ENCODE results near the gene DHPS.
A peak's percentile ranks its signal among the peaks of the same experiment; 100 is the strongest.
"Not testable (repeated sequence)": the region's sequence is repeated elsewhere in the genome, so short reads cannot be mapped to it uniquely, and the experiment has no call there.

DHPS gene

DNA sequence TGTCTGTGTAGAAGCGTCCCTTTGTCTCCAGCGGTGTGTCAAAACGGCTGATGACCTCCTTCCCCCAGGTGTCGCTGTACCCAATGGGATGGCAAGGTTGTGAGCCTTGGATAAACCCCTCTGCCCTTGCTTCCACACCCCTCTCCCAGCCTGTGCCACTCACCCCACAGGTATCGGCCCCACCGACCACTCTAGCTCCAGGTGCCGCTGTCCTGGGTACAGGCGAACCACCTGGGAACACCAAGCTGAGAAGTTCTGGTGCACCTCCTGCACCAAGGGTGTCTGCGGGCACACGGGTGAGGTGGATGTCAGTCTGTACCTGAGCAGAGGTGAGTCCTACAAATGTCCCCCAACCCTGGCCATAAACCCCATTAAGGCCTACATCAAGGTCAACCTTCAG lies 31.7 kb downstream of the DHPS start:
- peaks cover 9% of the 10 kb centered on the region for H3K4me1 ChIP-seq (ENCODE audit: control insufficient read depth, insufficient read depth, low read length)
- H3K4me3 ChIP-seq (ENCODE audit: low read length), result no peak overlapping the region
- H3K9ac ChIP-seq (ENCODE audit: low read length), result no peak overlapping the region
- no peaks in the 10 kb centered on the region for H3K9me3 ChIP-seq (ENCODE audit: control insufficient read depth, low read length)
- no peaks in the 10 kb centered on the region for H3K36me3 ChIP-seq (ENCODE audit: control insufficient read depth, insufficient read depth, low read length)
- H3K27me3 ChIP-seq (ENCODE audit: control insufficient read depth, insufficient read depth, low read length), result no peaks in the 10 kb centered on the region

DNA sequence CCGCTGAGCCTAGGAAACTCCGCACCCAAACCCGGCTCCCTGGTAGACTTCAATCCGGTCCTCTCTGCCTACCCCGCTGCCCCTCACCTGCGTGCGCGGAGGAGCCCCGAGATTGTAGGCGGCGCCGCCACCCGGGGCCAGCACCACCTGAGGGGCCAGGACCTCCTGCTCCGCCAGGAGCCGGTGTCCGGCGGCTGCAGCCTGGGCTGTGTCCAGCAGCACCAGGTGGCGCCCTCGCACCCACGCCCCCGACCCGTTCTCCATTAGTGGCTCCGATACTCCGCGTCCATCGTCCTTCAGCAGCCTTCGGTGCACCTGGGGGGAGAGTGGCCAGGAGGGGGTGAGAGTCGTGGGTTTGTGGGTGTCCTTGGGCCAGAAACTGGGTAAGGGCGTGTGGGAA lies 33.6 kb downstream of the DHPS start:
- no peak overlapping the region for H3K9ac ChIP-seq (ENCODE audit: low read length)
- H3K4me3 ChIP-seq (ENCODE audit: low read length), result no peak overlapping the region
- no peaks in the 10 kb centered on the region for H3K36me3 ChIP-seq (ENCODE audit: control insufficient read depth, insufficient read depth, low read length)
- no peaks in the 10 kb centered on the region for H3K9me3 ChIP-seq (ENCODE audit: control insufficient read depth, low read length)
- H3K4me1 ChIP-seq (ENCODE audit: control insufficient read depth, insufficient read depth, low read length), result peaks cover 9% of the 10 kb centered on the region
- no peaks in the 10 kb centered on the region for H3K27me3 ChIP-seq (ENCODE audit: control insufficient read depth, insufficient read depth, low read length)

DNA sequence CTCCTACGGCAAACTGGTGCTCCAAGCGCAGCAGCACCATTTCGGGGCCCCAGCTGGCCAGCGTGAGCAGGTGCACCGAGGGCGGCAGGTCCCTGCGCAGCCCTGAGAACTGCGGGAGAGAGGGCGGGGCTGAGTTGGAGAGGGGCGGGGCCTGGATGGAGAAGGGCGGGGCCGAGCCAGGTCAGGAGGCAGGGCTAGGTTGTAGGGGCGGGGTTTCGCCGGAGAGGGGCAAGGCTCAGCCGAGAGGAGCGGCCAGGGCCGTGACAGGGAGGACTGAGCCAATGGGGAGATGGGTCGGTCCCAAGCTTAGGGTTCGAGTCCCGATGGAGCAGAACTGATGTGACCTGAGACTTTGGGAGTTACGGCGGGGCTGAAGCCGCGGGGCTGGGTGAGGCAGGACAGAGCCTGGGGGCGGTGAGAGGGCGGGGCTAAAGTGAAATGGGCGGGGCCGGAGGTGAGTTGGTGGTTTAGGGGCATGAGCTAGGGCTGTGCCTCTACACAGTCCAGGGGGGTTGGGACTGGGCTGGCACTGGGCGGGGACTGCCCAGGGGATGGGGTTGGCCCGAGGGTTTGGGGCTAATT lies 34.1 kb downstream of the DHPS start:
- H3K4me1 ChIP-seq (ENCODE audit: control insufficient read depth, insufficient read depth, low read length), result peaks cover 9% of the 10 kb centered on the region
- no peak overlapping the region for H3K4me3 ChIP-seq (ENCODE audit: low read length)
- no peaks in the 10 kb centered on the region for H3K9me3 ChIP-seq (ENCODE audit: control insufficient read depth, low read length)
- H3K36me3 ChIP-seq (ENCODE audit: control insufficient read depth, insufficient read depth, low read length), result no peaks in the 10 kb centered on the region
- H3K27me3 ChIP-seq (ENCODE audit: control insufficient read depth, insufficient read depth, low read length), result no peaks in the 10 kb centered on the region
- no peak overlapping the region for H3K9ac ChIP-seq (ENCODE audit: low read length)

DNA sequence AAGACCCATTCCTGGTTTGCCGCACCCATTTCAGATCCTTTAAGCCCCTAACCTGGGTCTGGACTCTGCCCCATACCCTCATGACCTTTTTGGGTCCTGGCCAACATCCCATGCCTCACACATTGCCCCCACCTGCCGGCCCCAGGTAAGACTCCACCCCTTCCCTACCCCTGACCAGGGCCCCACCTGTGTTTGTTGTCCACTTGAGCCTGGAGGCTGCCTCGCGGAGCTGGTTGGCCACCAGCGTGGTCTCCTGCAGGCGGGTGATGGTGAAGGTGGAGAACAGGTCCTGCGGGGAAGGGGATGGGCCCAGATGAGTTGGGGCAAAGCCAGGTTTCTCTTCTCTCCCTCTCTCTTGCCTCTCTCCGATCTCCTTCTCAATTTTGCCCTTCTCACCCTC lies 34.6 kb downstream of the DHPS start:
- Histone ChIP-seq H3K36me3 (ENCODE audit: control insufficient read depth, insufficient read depth, low read length) (no peaks in the 10 kb centered on the region), H3K9me3 (ENCODE audit: control insufficient read depth, low read length) (no peaks in the 10 kb centered on the region), H3K4me1 (ENCODE audit: control insufficient read depth, insufficient read depth, low read length) (peaks cover 9% of the 10 kb centered on the region), H3K27me3 (ENCODE audit: control insufficient read depth, insufficient read depth, low read length) (no peaks in the 10 kb centered on the region), H3K4me3 (ENCODE audit: low read length) (no peak overlapping the region), H3K9ac (ENCODE audit: low read length) (no peak overlapping the region)

DNA sequence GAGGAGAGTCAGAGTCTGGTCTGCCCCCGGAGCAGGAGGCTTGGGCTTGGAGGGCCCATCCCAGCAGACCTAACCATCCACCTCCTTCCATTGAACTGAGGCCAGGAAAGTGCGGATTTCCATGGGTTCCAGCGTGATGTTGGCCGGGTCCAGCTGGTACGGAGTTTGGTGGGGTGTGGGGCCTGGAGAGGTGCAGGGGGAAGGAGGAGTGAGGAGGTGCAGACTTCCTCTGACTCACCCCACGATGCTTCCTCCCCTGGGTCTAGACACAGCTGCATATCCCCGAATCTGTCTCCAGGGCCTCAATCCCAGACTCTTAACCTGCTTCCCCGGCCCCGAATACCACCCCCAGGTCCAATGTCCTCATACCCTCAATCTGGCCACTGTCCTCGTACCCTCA lies 35.1 kb downstream of the DHPS start:
- no peaks in the 10 kb centered on the region for H3K36me3 ChIP-seq (ENCODE audit: control insufficient read depth, insufficient read depth, low read length)
- H3K27me3 ChIP-seq (ENCODE audit: control insufficient read depth, insufficient read depth, low read length), result no peaks in the 10 kb centered on the region
- H3K4me1 ChIP-seq (ENCODE audit: control insufficient read depth, insufficient read depth, low read length), result peaks cover 9% of the 10 kb centered on the region
- no peak overlapping the region for H3K4me3 ChIP-seq (ENCODE audit: low read length)
- no peaks in the 10 kb centered on the region for H3K9me3 ChIP-seq (ENCODE audit: control insufficient read depth, low read length)
- H3K9ac ChIP-seq (ENCODE audit: low read length), result no peak overlapping the region

DNA sequence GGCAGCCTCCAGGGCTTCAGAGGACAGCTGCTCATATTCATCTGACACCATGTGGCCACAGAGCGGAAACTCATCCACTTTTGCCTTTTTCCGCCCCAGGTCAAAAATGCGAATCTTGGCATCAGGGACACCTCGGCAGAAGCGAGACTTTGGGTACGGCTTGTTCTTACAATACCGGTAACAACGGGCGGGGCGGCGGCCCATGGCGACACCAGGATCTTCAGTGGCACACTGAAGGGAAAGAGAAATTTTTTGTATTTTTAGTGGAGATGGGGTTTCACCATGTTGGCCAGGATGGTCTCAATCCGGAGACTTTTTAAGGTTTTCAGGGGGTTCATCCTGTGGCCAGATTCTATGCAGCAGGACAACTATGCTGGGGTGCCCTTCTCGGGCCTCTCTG lies 38.0 kb downstream of the DHPS start:
- H3K9me3 ChIP-seq (ENCODE audit: control insufficient read depth, low read length); H3K27me3 ChIP-seq (ENCODE audit: control insufficient read depth, insufficient read depth, low read length); H3K9ac ChIP-seq (ENCODE audit: low read length); H3K4me3 ChIP-seq (ENCODE audit: low read length); H3K36me3 ChIP-seq (ENCODE audit: control insufficient read depth, insufficient read depth, low read length): not testable (repeated sequence)
- peaks cover 18% of the 10 kb centered on the region for H3K4me1 ChIP-seq (ENCODE audit: control insufficient read depth, insufficient read depth, low read length)

DNA sequence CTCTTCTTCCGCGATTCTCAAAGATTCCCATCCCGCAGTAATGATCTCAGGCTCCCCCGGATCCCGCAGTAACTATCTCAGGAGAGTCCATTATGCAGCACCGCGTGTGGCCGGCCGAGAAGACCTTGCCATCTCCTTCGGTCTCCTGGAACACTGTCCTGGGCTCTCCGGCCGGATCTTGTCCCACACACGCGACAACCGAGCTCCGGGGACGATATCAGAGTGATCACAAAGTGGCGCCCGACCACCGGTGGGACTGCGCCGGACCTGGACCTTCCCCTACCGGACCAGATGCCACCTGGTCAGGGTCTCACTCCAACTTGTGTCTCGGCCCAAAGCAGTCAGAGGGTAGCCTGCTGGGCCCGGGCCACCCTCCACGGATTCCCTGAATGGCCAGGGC lies 39.2 kb downstream of the DHPS start:
- Histone ChIP-seq H3K9ac (ENCODE audit: low read length) (no peak overlapping the region), H3K4me3 (ENCODE audit: low read length) (no peak overlapping the region), H3K36me3 (ENCODE audit: control insufficient read depth, insufficient read depth, low read length) (no peaks in the 10 kb centered on the region), H3K9me3 (ENCODE audit: control insufficient read depth, low read length) (no peaks in the 10 kb centered on the region), H3K4me1 (ENCODE audit: control insufficient read depth, insufficient read depth, low read length) (peaks cover 9% of the 10 kb centered on the region), H3K27me3 (ENCODE audit: control insufficient read depth, insufficient read depth, low read length) (no peaks in the 10 kb centered on the region)

DNA sequence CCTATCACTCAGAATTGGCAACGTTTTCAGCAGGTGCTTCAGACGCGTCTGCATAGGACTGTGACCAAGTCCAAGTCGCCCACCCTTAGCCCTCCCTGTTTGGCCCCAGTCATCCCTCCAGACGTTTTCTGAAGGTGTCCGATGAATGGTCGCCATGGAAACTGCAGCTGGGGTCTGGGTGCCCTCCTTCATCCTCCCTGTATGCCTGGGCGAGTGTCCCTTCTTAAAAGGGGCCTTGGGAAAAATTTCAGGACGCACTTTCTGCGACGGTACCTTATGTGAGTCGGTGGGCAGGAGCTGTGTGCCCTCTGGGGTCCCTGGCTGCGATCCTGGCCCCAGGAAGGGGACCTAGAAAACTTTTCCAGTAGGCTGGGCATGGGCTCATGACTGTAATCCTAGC lies 40.2 kb downstream of the DHPS start:
- H3K36me3 ChIP-seq (ENCODE audit: control insufficient read depth, insufficient read depth, low read length), result no peaks in the 10 kb centered on the region
- no peaks in the 10 kb centered on the region for H3K27me3 ChIP-seq (ENCODE audit: control insufficient read depth, insufficient read depth, low read length)
- H3K4me1 ChIP-seq (ENCODE audit: control insufficient read depth, insufficient read depth, low read length), result peaks cover 9% of the 10 kb centered on the region
- no peaks in the 10 kb centered on the region for H3K9me3 ChIP-seq (ENCODE audit: control insufficient read depth, low read length)
- H3K9ac ChIP-seq (ENCODE audit: low read length), result no peak overlapping the region
- no peak overlapping the region for H3K4me3 ChIP-seq (ENCODE audit: low read length)

DNA sequence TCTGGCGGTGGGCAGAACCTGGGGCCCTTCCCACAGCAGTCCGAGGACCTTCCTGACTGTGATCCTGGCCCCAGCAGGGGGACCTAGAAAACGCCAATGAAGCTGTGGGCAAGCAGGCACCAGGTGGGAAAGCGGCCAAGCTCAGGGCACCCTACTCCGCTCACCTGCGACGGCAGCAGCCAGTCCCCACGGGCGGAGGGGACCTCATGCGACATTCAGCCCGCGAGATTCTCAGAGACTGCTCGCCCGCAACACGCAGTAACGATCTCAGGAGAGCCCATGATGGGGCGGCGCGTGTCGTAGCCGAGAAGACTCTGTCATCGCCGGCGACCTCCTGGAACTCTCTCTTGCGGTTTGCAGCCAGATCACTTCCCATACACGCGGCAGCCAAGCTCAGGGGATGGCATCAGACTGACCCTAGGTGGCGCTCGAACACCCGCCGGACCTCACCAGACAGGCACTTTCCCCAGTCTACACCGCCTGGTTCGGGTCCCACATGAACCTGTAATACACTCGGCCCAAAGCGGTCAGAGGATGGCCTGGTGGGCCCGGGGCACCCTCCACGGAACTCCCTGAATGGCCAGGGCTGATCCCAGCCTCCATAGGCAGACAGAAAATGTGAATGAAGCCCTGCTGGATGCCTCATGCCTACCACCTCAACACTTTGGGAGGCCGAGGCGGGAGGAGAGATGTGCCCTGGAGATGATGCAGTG lies 41.6 kb downstream of the DHPS start:
- no peak overlapping the region for H3K4me3 ChIP-seq (ENCODE audit: low read length)
- H3K27me3 ChIP-seq (ENCODE audit: control insufficient read depth, insufficient read depth, low read length), result no peaks in the 10 kb centered on the region
- no peaks in the 10 kb centered on the region for H3K9me3 ChIP-seq (ENCODE audit: control insufficient read depth, low read length)
- H3K4me1 ChIP-seq (ENCODE audit: control insufficient read depth, insufficient read depth, low read length), result peaks cover 9% of the 10 kb centered on the region
- no peaks in the 10 kb centered on the region for H3K36me3 ChIP-seq (ENCODE audit: control insufficient read depth, insufficient read depth, low read length)
- H3K9ac ChIP-seq (ENCODE audit: low read length), result peak overlapping the region; percentile 41

DNA sequence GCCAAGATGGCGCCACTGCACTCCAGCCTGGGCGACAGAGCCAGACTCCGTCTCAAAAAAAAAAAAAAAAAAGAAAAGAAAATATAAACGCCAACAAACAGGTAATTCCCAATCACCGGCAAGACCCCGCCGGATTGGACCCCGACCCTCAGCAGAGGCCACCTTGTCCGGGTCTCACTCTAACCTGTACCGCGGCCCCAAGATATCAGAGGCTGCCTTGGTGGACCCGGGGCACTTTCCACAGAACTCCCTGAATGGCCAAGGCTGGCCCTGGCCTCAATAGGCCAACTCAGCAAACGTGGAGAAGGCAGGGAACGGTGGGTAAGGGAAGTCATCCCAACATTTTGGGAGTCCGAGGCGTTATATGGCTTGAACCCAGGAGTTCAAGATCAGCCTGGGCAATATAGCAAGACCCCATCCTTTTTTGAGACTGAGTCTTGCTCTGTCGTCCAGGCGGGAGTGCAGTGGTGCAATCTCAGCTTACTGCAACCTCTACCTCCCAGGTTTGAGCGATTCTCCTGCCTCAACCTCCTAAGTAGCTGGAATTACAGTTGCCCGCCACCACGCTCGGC lies 43.0 kb downstream of the DHPS start:
- H3K36me3 ChIP-seq (ENCODE audit: control insufficient read depth, insufficient read depth, low read length), result no peaks in the 10 kb centered on the region
- no peak overlapping the region for H3K4me3 ChIP-seq (ENCODE audit: low read length)
- H3K9me3 ChIP-seq (ENCODE audit: control insufficient read depth, low read length), result no peaks in the 10 kb centered on the region
- H3K9ac ChIP-seq (ENCODE audit: low read length), result no peak overlapping the region
- peaks cover 9% of the 10 kb centered on the region for H3K4me1 ChIP-seq (ENCODE audit: control insufficient read depth, insufficient read depth, low read length)
- H3K27me3 ChIP-seq (ENCODE audit: control insufficient read depth, insufficient read depth, low read length), result no peaks in the 10 kb centered on the region

DNA sequence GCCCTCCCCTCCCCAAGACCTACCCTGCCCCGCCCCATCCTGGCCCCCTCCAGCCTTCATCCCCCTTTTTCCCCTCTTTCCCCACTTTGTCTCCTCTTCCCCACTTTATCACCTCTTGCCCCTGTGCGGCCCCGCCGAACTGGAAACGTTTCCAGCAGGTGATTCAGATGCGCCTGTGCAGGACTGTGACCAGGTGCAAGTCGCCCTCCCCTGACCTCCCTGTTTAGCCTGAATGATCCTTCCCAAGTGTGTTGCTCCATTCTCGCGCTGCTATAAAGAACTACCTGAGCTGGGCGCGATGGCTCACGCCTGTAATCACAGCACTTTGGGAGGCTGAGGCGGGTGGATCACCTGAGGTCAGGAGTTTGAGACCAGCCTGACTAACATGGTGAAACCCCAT lies 45.0 kb downstream of the DHPS start:
- Histone ChIP-seq H3K27me3 (ENCODE audit: control insufficient read depth, insufficient read depth, low read length) (no peaks in the 10 kb centered on the region), H3K9ac (ENCODE audit: low read length) (no peak overlapping the region), H3K9me3 (ENCODE audit: control insufficient read depth, low read length) (no peaks in the 10 kb centered on the region), H3K4me3 (ENCODE audit: low read length) (no peak overlapping the region), H3K36me3 (ENCODE audit: control insufficient read depth, insufficient read depth, low read length) (no peaks in the 10 kb centered on the region), H3K4me1 (ENCODE audit: control insufficient read depth, insufficient read depth, low read length) (peaks cover 9% of the 10 kb centered on the region)

DNA sequence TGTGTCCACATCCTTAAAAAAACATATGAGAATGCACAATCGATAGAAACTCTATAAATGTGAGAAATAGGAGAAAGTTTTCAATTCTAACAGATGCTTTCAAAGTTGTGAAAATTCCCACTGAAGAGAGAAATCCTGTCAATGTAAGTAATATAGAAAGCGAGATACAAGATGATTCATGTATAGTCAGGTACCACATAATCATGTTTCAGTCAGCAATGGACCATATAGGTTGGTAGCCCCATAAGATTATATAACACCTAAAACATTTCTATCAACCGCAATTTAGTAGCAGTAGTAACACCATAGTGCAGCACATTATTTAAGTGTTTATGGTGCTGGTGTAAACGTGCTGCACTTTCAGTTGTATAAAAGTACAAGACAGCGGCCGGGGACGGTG lies 52.5 kb downstream of the DHPS start:
- no peak overlapping the region for H3K9ac ChIP-seq (ENCODE audit: low read length)
- H3K4me3 ChIP-seq (ENCODE audit: low read length), result no peak overlapping the region
- no peaks in the 10 kb centered on the region for H3K4me1 ChIP-seq (ENCODE audit: control insufficient read depth, insufficient read depth, low read length)
- H3K36me3 ChIP-seq (ENCODE audit: control insufficient read depth, insufficient read depth, low read length), result peaks cover 26% of the 10 kb centered on the region
- H3K27me3 ChIP-seq (ENCODE audit: control insufficient read depth, insufficient read depth, low read length), result no peaks in the 10 kb centered on the region
- H3K9me3 ChIP-seq (ENCODE audit: control insufficient read depth, low read length), result peaks cover 22% of the 10 kb centered on the region
